ENCODE measurements around the gene NIPAL4. TPM values are rescaled to one million over a fixed set of nuclear protein-coding genes. Genes with fewer than 3 reads are reported as not detected.

Gene NIPAL4
- total and polyA plus RNA-seq, 2 donors (not counting 3 experiments of a cell fraction or from before 2014, with no cell fraction given), result not detected

DNA sequence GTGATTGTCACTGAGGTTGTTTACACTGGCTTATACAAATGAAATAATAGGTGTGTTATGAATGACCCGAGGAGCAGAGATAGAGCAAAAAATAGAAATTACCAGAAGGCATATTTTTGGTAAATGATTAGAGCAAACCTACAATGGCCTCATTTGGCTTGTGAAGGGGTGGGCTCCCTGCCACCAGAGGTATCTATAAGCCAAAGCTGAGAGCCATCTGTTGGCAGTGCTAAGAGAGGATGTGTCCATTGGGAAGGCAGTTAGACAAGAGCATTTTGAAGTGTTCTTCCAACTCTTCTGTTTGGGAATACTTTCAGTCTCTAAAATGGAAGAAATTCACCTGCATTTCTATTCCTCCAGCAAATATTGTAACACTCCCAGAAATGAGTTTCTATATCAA lies 10.6 kb downstream of the NIPAL4 start:
- H3K9me3 ChIP-seq (replicated peaks; ENCODE audit: control insufficient read depth, insufficient read depth, low read length), result no peaks in the 10 kb centered on the region
- H3K36me3 ChIP-seq (ENCODE audit: control insufficient read depth in 2 of 2, extremely low read depth in 1 of 2, insufficient read depth in 2 of 2, low read length in 2 of 2), result no peaks in the 10 kb centered on the region
- no peak overlapping the region for H3K4me2 ChIP-seq (ENCODE audit: insufficient read depth, low read length)
- no peaks in the 10 kb centered on the region for H4K20me1 ChIP-seq (replicated peaks; ENCODE audit: control insufficient read depth, extremely low read depth, insufficient read depth, low read length)
- dilution Hi-C loops (cut with MboI; ENCODE audit: extremely low pct_ligation_motif_present, low sequenced_read_pairs) (no loop called here), intact Hi-C loops (cut with micrococcal nuclease) (loop anchor here (1.0 kb wide), 3 partner anchors 104 to 142 kb away; no protein-coding TSS in a partner anchor)
- TF ChIP-seq, protein P1, sequence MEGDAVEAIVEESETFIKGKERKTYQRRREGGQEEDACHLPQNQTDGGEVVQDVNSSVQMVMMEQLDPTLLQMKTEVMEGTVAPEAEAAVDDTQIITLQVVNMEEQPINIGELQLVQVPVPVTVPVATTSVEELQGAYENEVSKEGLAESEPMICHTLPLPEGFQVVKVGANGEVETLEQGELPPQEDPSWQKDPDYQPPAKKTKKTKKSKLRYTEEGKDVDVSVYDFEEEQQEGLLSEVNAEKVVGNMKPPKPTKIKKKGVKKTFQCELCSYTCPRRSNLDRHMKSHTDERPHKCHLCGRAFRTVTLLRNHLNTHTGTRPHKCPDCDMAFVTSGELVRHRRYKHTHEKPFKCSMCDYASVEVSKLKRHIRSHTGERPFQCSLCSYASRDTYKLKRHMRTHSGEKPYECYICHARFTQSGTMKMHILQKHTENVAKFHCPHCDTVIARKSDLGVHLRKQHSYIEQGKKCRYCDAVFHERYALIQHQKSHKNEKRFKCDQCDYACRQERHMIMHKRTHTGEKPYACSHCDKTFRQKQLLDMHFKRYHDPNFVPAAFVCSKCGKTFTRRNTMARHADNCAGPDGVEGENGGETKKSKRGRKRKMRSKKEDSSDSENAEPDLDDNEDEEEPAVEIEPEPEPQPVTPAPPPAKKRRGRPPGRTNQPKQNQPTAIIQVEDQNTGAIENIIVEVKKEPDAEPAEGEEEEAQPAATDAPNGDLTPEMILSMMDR (IDR thresholded peaks at IDR 0.05; ENCODE audit: extremely low read depth in 1 of 2, insufficient read depth in 1 of 2, low read depth in 1 of 2, low read length in 2 of 2), result no peak
- TF ChIP-seq POLR2AphosphoS5 (IDR thresholded peaks at IDR 0.05; ENCODE audit: insufficient read depth, low read depth, low read length), result no peak
- TF ChIP-seq FOS (IDR thresholded peaks at IDR 0.05; ENCODE audit: borderline replicate concordance, insufficient read depth, low read length), result no peak
- no peaks in the 10 kb centered on the region for H3K27me3 ChIP-seq (ENCODE audit: control insufficient read depth in 2 of 2, insufficient read depth in 2 of 2, low read length in 2 of 2)
- ChIA-PET POLR2A (no interaction called here), CTCF (interaction anchor here (1.1 to 5.6 kb wide), 13 partner anchors 9 to 252 kb away, joined by 3 to 110 read pairs (median 12); a partner anchor contains a TSS)
- FAIRE-seq (no peak), DNase-seq (ENCODE audit: low read depth, low spot score) (no peak)
- no peak overlapping the region for H3K9ac ChIP-seq (replicated peaks; ENCODE audit: extremely low read depth, insufficient read depth, low read length)
- H3K27ac ChIP-seq (ENCODE audit: insufficient read depth, low read depth, low read length), result no peak overlapping the region
- BruUV-seq (replicated peaks), result no TSS peak
- H3K79me2 ChIP-seq (ENCODE audit: control insufficient read depth, insufficient read depth, low read length), result no peaks in the 10 kb centered on the region
- H3K9me1 ChIP-seq (replicated peaks; ENCODE audit: control insufficient read depth, extremely low read depth, insufficient read depth, low read length), result no peaks in the 10 kb centered on the region
- H3K4me1 ChIP-seq (ENCODE audit: control insufficient read depth, extremely low read depth, insufficient read depth, low read length), result peaks cover 6% of the 10 kb centered on the region
- no peak overlapping the region for H3K4me3 ChIP-seq (replicated peaks in 1 of 3; ENCODE audit: insufficient read depth in 1 of 3, low read depth in 1 of 3, low read length in 3 of 3)
- H2AFZ ChIP-seq (ENCODE audit: low read depth, low read length), result no peak overlapping the region

GRCh38 chr5:157471709-157472108 lies 11.7 kb downstream of the NIPAL4 start:
- Histone ChIP-seq H3K79me2 (ENCODE audit: control insufficient read depth, insufficient read depth, low read length) (no peaks in the 10 kb centered on the region), H3K9me1 (replicated peaks; ENCODE audit: control insufficient read depth, extremely low read depth, insufficient read depth, low read length) (no peaks in the 10 kb centered on the region), H3K9me3 (replicated peaks; ENCODE audit: control insufficient read depth, insufficient read depth, low read length) (no peaks in the 10 kb centered on the region), H3K27me3 (ENCODE audit: control insufficient read depth in 2 of 2, insufficient read depth in 2 of 2, low read length in 2 of 2) (no peaks in the 10 kb centered on the region), H3K9ac (replicated peaks; ENCODE audit: extremely low read depth, insufficient read depth, low read length) (no peak overlapping the region), H3K36me3 (ENCODE audit: control insufficient read depth in 2 of 2, extremely low read depth in 1 of 2, insufficient read depth in 2 of 2, low read length in 2 of 2) (no peaks in the 10 kb centered on the region), H2AFZ (ENCODE audit: low read depth, low read length) (no peak overlapping the region), H3K4me3 (replicated peaks in 1 of 3; ENCODE audit: insufficient read depth in 1 of 3, low read depth in 1 of 3, low read length in 3 of 3) (no peak overlapping the region), H3K4me1 (ENCODE audit: control insufficient read depth, extremely low read depth, insufficient read depth, low read length) (peaks cover 6% of the 10 kb centered on the region), H3K4me2 (ENCODE audit: insufficient read depth, low read length) (no peak overlapping the region), H3K27ac (ENCODE audit: insufficient read depth, low read depth, low read length) (no peak overlapping the region), H4K20me1 (replicated peaks; ENCODE audit: control insufficient read depth, extremely low read depth, insufficient read depth, low read length) (no peaks in the 10 kb centered on the region)
- dilution Hi-C loops (cut with MboI; ENCODE audit: extremely low pct_ligation_motif_present, low sequenced_read_pairs), result no loop called here
- ChIA-PET POLR2A (no interaction called here), CTCF (interaction anchor here (0.6 to 5.6 kb wide), 59 partner anchors 8 to 323 kb away, joined by 3 to 110 read pairs (median 5); partner anchors contain the start of genes LSM11, NIPAL4 and THG1L)
- no peak for FAIRE-seq
- BruUV-seq (replicated peaks), result no TSS peak
- intact Hi-C loops (cut with micrococcal nuclease), result loop anchor here (1.0 kb wide), 3 partner anchors 105 to 143 kb away; no protein-coding TSS in a partner anchor
- peak; percentile 27 for DNase-seq (ENCODE audit: low read depth, low spot score)
- TF ChIP-seq POLR2AphosphoS5 (IDR thresholded peaks at IDR 0.05; ENCODE audit: insufficient read depth, low read depth, low read length), result no peak
- TF ChIP-seq, protein P1 (IDR thresholded peaks at IDR 0.05; ENCODE audit: extremely low read depth in 1 of 2, insufficient read depth in 1 of 2, low read depth in 1 of 2, low read length in 2 of 2), result peak; percentile 48 to 57
- TF ChIP-seq GATA2 (IDR thresholded peaks at IDR 0.05; ENCODE audit: insufficient read depth, insufficient read length, low read depth, low read length), result no peak

Data from endothelial cell of umbilical vein (primary cell).